Measurements from ENCODE around the gene TTC7B.
"Not testable (repeated sequence)": the region's sequence is repeated elsewhere in the genome, so short reads cannot be mapped to it uniquely, and the experiment has no call there.

TTC7B gene, protein sequence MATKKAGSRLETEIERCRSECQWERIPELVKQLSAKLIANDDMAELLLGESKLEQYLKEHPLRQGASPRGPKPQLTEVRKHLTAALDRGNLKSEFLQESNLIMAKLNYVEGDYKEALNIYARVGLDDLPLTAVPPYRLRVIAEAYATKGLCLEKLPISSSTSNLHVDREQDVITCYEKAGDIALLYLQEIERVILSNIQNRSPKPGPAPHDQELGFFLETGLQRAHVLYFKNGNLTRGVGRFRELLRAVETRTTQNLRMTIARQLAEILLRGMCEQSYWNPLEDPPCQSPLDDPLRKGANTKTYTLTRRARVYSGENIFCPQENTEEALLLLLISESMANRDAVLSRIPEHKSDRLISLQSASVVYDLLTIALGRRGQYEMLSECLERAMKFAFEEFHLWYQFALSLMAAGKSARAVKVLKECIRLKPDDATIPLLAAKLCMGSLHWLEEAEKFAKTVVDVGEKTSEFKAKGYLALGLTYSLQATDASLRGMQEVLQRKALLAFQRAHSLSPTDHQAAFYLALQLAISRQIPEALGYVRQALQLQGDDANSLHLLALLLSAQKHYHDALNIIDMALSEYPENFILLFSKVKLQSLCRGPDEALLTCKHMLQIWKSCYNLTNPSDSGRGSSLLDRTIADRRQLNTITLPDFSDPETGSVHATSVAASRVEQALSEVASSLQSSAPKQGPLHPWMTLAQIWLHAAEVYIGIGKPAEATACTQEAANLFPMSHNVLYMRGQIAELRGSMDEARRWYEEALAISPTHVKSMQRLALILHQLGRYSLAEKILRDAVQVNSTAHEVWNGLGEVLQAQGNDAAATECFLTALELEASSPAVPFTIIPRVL

DNA sequence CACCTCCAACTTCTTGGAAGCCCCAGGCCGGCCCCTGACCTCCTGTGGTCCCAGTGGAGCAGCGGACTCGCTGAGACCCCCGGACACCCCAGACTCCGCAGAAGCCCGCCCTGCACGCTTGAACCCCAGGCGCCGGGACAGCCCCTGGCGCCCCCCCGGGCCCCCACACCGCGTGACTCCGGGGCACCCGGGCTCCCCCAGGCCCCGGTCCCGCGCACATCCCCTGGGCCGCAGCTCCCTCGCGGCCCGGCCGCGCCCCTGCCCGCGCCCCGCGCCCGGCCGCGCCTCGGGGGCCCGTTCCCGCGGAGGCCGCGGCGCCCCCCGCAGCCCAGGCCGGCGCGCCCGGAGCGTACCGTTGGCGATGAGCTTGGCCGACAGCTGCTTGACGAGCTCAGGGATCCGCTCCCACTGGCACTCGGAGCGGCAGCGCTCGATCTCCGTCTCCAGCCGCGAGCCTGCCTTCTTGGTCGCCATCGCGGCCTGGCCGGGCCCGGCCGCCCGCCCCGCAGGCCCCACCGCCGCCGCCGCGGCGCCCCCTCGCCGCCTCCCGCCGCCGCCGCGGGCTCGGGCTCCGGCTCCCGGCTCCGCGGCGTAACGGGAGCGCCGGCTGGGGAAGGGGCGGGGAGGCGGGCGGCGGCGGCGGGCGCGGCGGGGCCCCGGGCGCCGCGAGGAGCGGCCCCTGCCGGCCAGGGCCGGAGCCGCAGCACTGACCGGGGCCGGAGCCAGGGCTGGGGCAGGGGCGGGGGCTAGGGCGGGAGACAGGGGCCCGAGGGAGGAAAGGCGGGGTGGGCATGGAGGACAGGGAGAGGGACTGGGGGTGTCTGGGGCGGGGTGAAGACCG lies at the start of gene TTC7B:
Gene TTC7B, minus strand, starts transcription at position 609 of the 841 bp plus-strand sequence. Its CDS starts 135 bp downstream, at position 474.
- no peak for DNase-seq (ENCODE audit: low read depth)

DNA sequence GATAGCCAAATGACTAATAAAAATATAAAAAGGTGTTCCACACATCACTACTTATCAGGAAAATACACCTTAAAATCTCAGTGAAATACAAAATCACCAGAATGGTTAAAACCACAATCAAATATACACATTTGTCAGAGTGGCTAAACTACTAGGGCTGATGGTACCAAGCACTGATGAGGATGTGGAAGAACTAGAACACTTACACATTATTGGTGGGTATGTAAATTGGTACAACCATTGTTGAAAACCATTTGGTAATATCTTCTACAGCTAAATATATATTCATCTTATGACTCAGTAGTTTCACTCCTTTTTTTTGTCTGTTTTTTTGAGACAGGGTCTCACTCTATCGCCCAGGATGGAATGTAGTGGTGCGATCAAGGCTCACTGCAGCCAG lies 48.5 kb upstream of the TTC7B start:
- DNase-seq (ENCODE audit: low read depth), result no peak

DNA sequence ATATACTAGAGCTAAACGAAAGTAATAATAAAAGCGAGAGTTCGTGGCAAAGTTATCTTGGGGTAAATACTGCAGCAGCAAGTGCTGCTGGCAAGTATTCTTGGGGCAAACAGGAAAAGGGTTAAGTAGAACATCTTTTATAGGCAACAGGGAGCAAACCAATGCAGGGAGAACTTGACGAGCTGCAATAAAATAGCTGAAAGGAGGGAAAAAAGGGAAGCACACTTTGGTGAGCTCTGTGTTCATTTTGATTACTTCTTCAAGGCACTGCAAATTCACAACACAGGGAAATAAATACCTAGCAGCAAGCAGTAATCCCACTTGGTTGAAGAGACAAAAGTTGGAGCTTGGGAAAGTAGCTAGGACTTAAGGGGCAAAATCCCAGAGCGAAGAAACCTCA lies 42.3 kb upstream of the TTC7B start:
- DNase-seq (ENCODE audit: low read depth), result no peak

DNA sequence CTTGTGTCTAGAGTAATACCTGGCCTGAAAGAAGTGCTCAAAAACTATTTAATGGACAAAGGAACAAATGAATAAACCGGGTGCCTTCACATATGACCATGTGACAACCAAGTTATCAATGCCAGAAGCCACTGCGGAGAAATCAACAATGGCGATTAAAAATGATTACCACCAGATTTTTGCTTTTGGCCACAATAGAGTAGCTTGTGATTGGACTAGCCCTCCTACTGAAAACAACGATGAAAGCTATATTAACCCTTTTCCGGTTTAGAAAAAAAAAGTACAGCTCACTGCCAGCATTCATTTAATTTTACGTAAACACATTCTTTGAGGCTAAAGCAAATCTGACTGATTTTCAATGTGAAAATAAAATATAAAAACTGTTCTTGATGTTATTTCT lies 41.6 kb upstream of the TTC7B start:
- DNase-seq (ENCODE audit: low read depth), result no peak

DNA sequence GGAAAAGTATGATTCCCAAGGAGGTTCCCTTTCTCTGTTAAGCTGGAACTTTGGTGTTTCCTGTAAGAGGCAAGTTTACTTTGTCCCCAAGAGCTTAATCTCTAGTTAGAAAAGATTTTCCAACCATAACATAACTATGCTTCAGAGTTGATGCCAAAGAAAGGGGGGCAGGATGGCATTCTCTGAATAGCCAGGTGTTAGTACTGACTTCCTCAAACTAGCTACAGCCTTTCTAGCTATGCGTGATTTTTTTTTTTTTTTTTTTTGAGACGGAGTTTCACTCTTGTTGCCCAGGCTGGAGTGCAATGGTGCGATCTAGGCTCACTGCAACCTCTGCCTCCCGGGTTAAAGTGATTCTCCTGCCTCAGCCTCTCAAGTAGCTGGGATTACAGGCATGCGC lies 39.9 kb upstream of the TTC7B start:
- not testable (repeated sequence) for DNase-seq (ENCODE audit: low read depth)

DNA sequence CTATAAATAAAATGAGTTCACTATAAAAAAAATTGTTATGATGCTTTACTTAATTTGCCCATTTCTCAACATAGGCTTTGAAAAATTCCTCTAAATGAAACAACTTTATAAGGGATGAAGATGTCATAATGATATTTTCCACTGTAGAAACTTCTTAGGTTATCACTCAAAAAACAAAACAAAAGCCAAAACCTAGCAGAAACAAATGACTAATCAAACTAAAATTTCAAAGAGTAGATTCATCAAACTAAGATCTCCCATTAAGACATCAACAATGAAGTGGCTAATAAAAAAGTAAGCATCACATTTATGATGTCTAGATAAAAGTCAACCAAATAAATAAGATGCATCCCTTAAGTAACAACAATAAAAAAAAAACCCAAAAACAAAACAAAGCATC lies 36.9 kb upstream of the TTC7B start:
- DNase-seq (ENCODE audit: low read depth), result no peak

DNA sequence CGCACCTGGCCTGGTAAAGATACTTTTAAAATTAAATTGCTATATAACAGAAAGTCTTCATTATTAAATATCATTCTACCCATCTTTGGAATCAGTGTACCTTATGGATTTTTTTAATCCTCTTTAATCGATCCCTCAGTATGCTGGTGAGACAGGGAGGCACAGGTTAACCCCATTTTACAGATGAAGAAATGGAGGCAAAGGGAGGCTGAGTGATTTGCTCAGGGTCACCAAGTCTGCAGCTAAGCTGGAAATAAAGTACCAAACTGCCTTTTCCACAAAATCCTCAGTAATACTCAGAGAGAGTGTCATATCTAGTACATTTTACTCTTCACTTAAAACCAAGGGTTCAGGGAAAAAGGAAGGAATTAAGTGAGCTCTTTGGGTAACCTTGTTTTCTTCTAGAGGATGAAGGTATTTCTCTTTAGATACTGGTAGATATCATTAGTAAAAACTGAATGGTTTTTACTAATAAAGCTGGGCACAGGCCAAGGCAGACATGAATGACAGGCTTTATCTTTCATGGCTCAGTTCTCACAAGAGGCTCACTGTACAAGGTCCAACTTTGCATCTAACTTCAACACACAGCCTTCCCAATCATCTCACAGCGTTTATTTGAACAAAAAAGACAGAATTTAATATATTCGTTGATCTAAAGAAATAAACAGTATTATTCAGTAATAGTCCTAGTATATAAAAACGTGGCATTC lies 35.3 kb upstream of the TTC7B start:
- DNase-seq (ENCODE audit: low read depth), result no peak

DNA sequence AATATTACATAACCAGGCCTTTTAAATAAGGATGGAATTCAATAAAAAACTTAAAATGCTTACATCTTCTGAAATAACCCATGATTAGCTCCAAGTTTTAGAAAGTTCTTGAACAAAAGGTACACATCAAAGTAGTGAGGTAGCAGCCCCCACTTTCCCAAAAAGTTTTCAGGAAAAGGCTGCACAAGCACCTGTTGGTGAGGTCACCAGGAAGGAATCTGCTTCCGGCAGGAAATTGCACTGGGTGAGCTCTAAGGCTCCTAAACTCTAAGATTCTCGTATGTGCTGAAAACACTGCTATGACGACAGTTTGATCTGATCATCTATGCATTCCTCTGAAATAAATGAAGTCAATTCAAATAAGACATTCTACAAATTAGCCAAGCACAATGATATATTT lies 34.3 kb upstream of the TTC7B start:
- no peak for DNase-seq (ENCODE audit: low read depth)

DNA sequence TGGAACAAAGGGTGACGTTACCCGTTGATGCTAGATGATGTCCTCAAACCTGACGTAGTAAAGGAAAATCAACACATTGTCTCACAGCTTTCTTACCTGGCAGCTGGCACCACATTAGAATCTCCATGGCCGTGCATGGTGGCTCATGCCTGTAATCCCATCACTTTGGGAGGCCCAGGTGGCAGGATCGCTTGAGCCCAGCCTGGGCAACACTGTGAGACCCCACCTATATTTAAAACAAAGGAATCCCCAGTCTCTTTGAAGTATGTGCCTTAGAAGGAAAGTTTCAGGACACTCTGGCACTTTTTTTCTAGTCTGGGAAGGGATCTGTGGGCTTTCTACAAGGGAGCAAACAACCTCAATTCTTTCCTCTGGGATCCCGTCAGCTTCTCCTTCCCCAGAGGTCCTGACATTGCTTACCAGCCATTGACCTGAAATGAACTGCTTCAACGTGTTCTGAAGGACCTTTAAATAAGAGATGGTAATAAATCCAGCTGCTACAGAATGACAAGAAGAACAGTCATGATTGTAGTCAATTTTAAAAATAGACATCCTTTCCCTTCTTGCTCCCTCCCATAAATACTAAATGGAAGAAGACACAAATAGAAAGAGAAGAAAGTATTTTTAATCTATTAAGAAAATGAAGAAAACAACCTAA lies 33.7 kb upstream of the TTC7B start:
- DNase-seq (ENCODE audit: low read depth), result no peak

DNA sequence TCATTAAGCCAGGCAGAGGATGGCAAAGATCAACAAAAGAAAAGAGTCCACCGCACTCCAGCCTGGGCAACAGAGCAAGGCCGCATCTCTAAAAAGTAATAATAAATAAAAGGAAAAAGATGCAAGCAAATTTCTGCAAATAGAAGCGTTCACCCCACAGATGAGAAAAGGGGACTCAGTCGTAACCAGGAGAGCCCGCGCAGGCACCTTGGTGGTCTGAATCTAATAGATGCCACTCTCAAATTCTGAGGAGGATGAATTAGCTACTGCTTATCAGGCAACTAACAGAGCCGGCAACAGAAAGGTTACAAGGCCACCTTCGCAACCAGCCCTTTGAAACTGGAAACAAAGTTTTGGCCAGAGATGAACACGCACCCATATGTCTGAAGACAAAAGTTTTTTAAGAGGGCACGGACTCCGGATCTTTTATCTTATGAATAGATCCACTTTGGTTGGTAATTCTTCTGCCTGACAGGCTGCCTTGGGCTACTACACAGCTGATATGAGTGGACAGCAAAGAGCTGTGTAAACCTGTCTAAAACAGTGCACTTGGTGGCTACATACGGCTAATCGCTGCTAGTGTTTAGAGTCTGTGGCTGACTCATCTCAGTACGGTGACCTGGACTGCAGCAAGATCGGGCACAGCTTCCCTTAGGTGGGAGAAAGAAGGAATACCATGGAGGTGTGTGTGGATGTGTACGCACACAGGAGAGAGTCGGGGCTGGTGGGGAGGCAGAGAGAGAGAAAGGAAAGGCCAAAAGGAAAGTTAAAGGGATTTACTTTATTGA lies 32.9 kb upstream of the TTC7B start:
- no peak for DNase-seq (ENCODE audit: low read depth)

DNA sequence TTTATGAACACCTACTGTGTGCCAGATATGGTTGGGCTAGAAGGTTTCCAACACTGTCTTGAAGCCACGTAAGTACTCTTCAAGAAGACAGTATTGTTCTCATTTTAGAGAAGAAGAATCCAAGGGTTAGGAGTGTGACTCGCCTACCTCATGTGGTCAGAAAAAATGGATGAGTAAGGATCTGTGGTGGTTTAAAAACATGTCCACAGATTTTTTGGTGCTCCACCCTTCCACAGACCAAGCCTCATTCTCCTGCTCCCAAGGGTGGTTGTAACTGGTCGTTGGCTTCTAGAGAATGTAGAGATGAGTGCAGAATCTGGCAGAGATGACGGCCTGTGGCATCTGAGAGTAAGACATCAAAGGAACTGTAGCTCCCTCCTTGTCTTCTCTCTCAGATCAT lies 30.3 kb upstream of the TTC7B start:
- DNase-seq (ENCODE audit: low read depth), result no peak

DNA sequence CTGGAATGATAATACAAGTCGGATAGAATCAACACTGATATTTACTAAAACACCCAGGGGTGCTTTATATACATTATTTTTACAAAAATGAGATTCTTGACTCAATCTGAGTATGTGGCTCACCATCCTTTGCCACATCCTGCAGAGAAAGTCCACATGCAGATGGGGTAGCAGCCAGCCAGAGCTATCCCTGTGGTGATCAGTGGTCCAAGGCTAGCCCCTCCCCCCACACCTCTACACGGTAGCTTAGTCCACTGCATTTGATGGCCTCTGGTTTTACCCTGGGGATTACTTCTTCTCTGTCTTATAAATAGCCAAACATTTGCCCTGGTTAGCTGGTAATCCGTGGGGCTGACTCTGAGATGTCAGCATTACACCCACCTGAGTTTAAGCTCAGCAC lies 28.1 kb upstream of the TTC7B start:
- DNase-seq (ENCODE audit: low read depth), result no peak

DNA sequence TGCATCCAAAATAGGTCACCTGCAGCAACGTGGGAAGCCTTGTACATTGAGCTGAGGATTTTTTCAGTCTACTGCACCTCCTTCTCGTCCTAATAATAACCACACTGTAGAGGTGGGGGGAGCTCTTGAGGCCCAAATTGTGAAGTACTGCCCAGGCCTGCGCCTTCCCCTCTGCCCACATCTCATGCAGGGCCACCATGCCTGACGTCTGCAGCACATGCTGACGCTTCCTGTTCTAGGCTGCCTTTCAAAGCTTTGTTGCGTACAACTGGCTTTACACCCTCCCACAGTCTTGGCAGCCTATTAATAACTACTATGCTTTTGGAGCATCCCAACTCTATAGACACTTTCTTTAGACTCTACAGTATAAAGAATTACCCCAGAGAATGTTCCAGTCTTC lies 26.5 kb upstream of the TTC7B start:
- DNase-seq (ENCODE audit: low read depth), result no peak

DNA sequence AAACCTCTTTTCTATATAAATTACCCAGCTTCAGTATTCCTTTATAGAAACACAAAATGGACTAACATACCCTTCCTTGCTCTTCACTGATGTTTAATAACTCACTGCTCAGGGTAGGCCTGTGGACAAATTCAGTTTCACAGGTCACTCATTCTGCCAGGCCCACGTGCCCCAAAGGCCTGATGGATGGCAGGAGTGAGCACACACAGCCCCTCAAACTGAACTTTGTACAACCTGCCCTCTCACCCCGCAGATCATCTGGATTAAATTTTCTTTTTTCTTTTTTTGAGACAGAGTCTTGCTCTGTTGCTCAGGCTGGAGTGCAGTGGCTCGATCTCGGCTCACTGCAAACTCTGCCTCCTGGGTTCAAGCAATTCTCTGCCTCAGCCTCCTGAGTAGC lies 24.4 kb upstream of the TTC7B start:
- DNase-seq (ENCODE audit: low read depth), result not testable (repeated sequence)

DNA sequence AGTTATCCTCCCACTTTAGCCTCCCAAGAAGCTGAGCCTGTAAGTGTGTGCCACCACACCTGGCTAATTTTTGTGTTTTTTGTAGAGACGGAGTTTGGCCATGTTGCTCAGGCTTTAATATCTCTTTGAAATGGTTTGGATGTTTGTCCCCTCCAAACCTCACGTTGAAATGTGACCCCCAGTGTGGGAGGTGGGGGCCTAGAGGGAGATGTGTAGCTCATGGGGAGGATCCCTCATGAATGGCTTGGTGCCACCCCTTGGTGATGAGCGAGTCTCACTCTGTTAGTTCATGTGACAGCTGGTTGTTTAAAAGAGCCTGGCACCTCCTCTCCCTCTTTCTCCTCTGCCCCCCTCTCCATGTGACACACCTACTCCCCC lies 23.6 kb upstream of the TTC7B start:
- no peak for DNase-seq (ENCODE audit: low read depth)

DNA sequence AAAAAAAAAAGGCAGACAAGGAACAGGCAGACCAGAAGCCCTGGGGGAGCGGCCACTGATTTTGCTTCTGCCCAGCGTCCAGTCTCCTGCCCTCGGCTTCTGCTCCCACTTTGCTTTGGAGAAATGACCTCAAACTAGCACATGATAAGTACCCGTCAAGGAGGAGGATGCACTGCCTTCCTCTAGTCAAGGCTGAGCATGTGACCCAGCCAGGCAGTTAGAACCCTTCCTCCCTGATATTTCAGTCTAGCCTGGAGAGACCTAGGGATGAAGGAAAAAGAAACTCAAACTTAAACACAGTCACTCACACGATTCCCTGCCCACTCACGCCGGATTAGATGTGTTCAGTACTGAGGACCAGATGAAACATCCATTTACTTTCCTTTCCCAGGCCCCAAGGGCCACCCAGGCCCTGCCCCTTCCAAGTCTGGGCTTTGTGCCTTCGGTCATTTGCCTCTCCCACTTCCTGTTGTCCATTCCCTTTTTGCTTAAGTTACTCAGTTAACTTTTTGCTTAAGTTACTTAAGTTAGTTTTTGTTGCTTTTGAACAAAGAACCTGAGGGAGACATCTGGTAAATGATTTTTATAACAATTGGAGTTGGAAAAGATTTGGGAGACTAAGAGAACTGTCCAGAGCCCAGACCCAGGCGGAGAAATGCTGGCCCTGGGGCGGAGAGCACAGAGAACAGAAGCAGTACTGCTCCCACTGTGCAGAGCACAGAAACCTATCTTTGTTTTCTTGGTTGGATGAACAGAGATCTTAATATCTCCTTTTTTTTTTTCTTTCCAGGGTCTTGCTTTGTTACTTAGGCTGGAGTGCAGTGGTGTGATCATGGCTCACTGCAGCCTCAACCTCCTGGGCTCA lies 23.0 kb upstream of the TTC7B start:
- DNase-seq (ENCODE audit: low read depth), result no peak

DNA sequence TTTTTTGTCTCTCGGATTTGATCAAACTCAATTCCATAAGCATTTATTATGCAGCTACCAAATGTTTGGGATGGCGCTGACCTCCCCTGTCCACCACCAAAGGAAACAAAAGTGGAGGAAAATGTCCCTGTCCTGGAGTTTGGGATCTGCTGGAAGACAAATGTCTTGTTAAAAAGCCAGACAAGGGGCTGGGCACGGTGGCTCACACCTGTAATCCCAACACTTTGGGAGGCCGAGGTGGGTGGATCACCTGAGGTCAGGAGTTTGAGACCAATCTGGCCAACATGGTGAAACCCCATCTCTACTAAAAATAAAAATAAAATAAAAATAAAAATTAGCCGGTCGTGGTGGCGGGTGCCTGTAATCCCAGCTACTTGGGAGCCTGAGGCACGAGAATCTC lies 22.3 kb upstream of the TTC7B start:
- DNase-seq (ENCODE audit: low read depth), result not testable (repeated sequence)

DNA sequence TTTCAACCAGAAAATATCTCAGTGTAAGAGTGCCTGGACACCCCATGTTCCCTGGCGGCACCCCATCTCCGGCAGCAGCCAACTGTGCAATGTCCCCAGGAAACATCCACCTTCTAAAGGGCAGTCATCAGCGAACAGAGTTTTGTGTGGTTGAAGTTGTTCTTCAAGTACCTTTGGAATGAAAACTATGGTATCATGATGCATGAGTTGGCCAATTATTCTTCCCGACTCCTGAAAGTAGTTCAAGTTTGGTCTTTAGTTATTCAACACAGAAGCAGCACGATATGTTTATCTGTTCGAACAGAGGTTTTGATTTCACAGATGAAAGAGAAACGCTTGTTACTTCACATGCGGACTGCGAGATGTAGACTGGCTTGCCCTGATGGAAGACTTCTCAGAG lies 21.1 kb upstream of the TTC7B start:
- DNase-seq (ENCODE audit: low read depth), result no peak

DNA sequence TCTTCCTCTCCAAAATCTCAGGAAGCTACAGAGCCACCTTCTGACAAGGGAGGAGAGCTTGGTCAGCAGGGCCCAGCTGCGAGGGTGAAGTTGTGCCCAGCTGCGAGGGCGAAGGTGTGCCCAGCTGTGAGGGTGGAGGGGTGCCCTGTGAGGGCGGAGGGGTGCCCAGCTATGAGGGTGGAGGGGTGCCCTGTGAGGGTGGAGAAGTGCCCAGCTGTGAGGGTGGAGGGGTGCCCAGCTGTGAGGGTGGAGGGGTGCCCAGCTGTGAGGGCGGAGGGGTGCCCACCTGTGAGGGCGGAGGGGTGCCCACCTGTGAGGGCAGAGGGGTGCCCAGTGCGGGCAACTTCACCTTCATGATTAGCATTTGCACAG lies 20.4 kb upstream of the TTC7B start:
- DNase-seq (ENCODE audit: low read depth), result no peak

DNA sequence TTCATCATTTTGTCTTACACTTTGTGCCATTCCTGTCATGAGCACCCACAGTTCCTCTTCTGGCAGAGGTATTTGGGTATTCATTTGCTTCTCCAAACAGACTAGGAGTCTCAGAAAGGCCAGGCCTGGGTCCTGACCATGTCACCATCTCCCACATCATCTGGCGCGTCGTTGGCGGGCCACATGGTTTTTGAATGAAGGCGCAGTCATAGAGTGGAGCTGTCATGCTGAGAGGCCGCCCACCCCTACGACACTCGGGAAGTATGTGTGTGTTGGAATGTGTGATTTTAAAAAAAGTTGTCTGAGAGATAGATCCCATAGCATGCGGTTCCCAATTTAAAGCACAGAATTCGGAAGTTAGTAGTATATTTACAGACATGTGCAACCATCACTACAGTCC lies 15.6 kb upstream of the TTC7B start:
- no peak for DNase-seq (ENCODE audit: low read depth)
